ENCODE measurements around the gene BRD3OS.

The BRD3OS gene

GRCh38 chr9:134034215-134035040 is 9.1 kb downstream of the BRD3OS start:
- no peak for DNase-seq (ENCODE audit: low read depth)

- no peak for DNase-seq (ENCODE audit: low read depth)
Measured at GRCh38 chr9:134035041-134036039, 10.1 kb downstream of the BRD3OS start.

- DNase-seq (ENCODE audit: low read depth), result no peak
Measured at GRCh38 chr9:134036130-134036529, 10.8 kb downstream of the BRD3OS start.

- no peak for DNase-seq (ENCODE audit: low read depth)
Measured at GRCh38 chr9:134037641-134038040, 12.4 kb downstream of the BRD3OS start.

- no peak for DNase-seq (ENCODE audit: low read depth)
Measured at GRCh38 chr9:134039386-134040175, 14.3 kb downstream of the BRD3OS start.

- no peak for DNase-seq (ENCODE audit: low read depth)
Measured at GRCh38 chr9:134040176-134040565, 14.9 kb downstream of the BRD3OS start.

GRCh38 chr9:134040781-134041648 is 15.7 kb downstream of the BRD3OS start:
- no peak for DNase-seq (ENCODE audit: low read depth)

GRCh38 chr9:134041649-134041962 is 16.3 kb downstream of the BRD3OS start:
- DNase-seq (ENCODE audit: low read depth), result no peak

GRCh38 chr9:134043531-134043988 is 18.3 kb downstream of the BRD3OS start:
- no peak for DNase-seq (ENCODE audit: low read depth)

GRCh38 chr9:134044944-134045343 is 19.7 kb downstream of the BRD3OS start:
- no peak for DNase-seq (ENCODE audit: low read depth)

GRCh38 chr9:134045841-134046544 is 20.7 kb downstream of the BRD3OS start:
- DNase-seq (ENCODE audit: low read depth), result no peak

- DNase-seq (ENCODE audit: low read depth), result no peak
Measured at GRCh38 chr9:134046894-134047681, 21.8 kb downstream of the BRD3OS start.

GRCh38 chr9:134047868-134048581 is 22.7 kb downstream of the BRD3OS start:
- DNase-seq (ENCODE audit: low read depth), result no peak

GRCh38 chr9:134048582-134048968 is 23.3 kb downstream of the BRD3OS start:
- no peak for DNase-seq (ENCODE audit: low read depth)

- no peak for DNase-seq (ENCODE audit: low read depth)
Measured at GRCh38 chr9:134049236-134049635, 24.0 kb downstream of the BRD3OS start.

GRCh38 chr9:134049772-134050588 is 24.7 kb downstream of the BRD3OS start:
- DNase-seq (ENCODE audit: low read depth), result no peak

- no peak for DNase-seq (ENCODE audit: low read depth)
Measured at GRCh38 chr9:134050726-134051125, 25.4 kb downstream of the BRD3OS start.

GRCh38 chr9:134051319-134051718 is 26.0 kb downstream of the BRD3OS start:
- DNase-seq (ENCODE audit: low read depth), result no peak

All from GM04503 (cell line).